Measurements from ENCODE around the gene CNTNAP5. TPM values are rescaled to one million over a fixed set of nuclear protein-coding genes. Genes with fewer than 3 reads are reported as not detected.

CNTNAP5 gene
- total RNA-seq, 1 experiment from 2014 or later, result 0.48 TPM

- DNase-seq, result no peak
- Histone ChIP-seq H3K23me2 (ENCODE audit: insufficient read length, low read depth, low read length, poor library complexity, severe bottlenecking) (no peaks in the 10 kb centered on the region), H2AK5ac (ENCODE audit: insufficient read length, low read length) (no peak overlapping the region), H2BK12ac (ENCODE audit: insufficient read length, low read depth, low read length) (no peak overlapping the region), H3K56ac (ENCODE audit: insufficient read length, low read depth, low read length) (no peak overlapping the region), H4K8ac (replicated peaks; ENCODE audit: insufficient read length, low read depth, low read length) (no peak overlapping the region), H3K23ac (ENCODE audit: insufficient read length, low read depth, low read length) (no peak overlapping the region), H3K27me3 (ENCODE audit: insufficient read depth, low read length) (no peaks in the 10 kb centered on the region), H3K4me1 (ENCODE audit: insufficient read depth, low read length) (no peaks in the 10 kb centered on the region), H3K14ac (ENCODE audit: insufficient read depth, low read length) (no peak overlapping the region), H4K5ac (ENCODE audit: insufficient read length, low read depth, low read length) (no peak overlapping the region), H3K79me1 (ENCODE audit: insufficient read depth, low read depth, low read length, poor library complexity, severe bottlenecking) (no peaks in the 10 kb centered on the region), H3K9me3 (ENCODE audit: control insufficient read depth, low read depth, low read length) (no peaks in the 10 kb centered on the region), H2BK15ac (ENCODE audit: low read depth, low read length) (no peak overlapping the region), H3K4ac (ENCODE audit: low read depth, low read length) (no peak overlapping the region), H4K20me1 (ENCODE audit: control insufficient read depth, insufficient read depth, insufficient read length) (no peaks in the 10 kb centered on the region), H2BK120ac (ENCODE audit: low read depth, low read length, poor library complexity, severe bottlenecking) (no peak overlapping the region), H3K27ac (ENCODE audit: insufficient read length, low read depth, low read length) (no peak overlapping the region), H3K18ac (ENCODE audit: insufficient read length, low read depth, low read length) (no peak overlapping the region), H3K9ac (ENCODE audit: extremely low read depth, insufficient read length, low read length) (no peak overlapping the region), H2BK5ac (ENCODE audit: insufficient read length, low read length) (no peak overlapping the region), H3K4me2 (ENCODE audit: insufficient read depth, insufficient read length, low read length) (no peak overlapping the region), H2BK20ac (ENCODE audit: low read depth, low read length, poor library complexity, severe bottlenecking) (no peak overlapping the region), H2AFZ (ENCODE audit: low read length) (no peak overlapping the region), H3K79me2 (ENCODE audit: insufficient read depth, low read length) (no peaks in the 10 kb centered on the region), H4K91ac (ENCODE audit: insufficient read length, low read depth, low read length) (no peak overlapping the region), H3T11ph (ENCODE audit: low read length) (no peak overlapping the region)
- Mint-ChIP-seq H3K9me3 (peaks cover 0 to 3% of the 10 kb centered on the region in 2 experiments; a peak in 1 of 5 replicates), H3K27me3 (ENCODE audit: low read depth) (no peaks in the 10 kb centered on the region), H3K4me3 (no peak overlapping the region), H3K4me1 (peaks cover 2% of the 10 kb centered on the region in 2 experiments), H3K27ac (no peak overlapping the region), H3K36me3 (ENCODE audit: insufficient read depth in 1 of 3, low read depth in 3 of 3) (no peaks in the 10 kb centered on the region)
- no peak for TF ChIP-seq CTCF (conservative IDR thresholded peaks at IDR 0.05)
- no CpG with 5 or more reads among the region's 4 CpGs for WGBS (ENCODE audit: extremely low coverage, insufficient read length, low lambda C conversion rate)
These were observed 285.6 kb downstream of the CNTNAP5 start for GRCh38 chr2:124310671-124311070.
